Measurements from ENCODE around the gene LIPE.

The LIPE gene

GRCh38 chr19:42442833-42443232, 15.6 kb upstream of the LIPE start, which contains the start of gene CXCL17:
Gene CXCL17 (minus strand): TSS chr19:42442946. CDS start chr19:42442832, 114 bp downstream.
- no peak for DNase-seq

GRCh38 chr19:42441049-42441445, 13.9 kb upstream of the LIPE start:
- no peak for DNase-seq

DNA sequence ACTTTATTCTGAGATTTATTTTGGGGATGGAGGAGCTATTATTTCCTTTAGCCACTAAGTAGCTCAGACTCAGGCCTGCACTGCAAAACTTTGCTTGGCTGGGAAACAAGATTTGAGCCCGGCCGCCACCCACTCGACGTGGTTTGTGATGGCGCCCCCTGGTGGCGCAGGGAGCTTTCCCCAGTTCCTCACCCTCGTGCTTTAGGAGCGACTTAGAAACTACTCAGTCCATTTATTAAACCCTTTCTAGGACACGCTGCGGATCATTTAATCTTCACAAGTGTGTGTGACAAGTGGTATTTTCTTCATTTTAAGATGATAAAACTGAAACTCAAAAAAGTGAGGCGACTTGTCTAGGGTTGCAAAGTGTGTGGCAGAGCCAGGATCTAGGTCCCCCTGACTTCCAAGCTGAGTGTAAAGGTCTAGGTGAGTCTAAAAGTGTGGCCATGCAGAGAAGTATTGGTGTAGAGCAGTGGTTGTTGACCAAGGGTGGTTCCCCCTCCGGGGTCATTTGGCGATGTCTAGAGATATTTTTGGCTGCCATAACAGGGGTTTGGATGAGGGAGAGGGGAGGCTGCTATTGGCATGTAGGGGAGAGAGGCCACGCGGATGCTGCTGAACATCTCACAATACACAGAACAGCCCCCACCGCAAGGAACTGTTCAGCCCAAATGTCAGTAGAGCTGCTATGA, 13.3 kb upstream of the LIPE start:
- peak; percentile 53 for DNase-seq

GRCh38 chr19:42436006-42436405, 8.8 kb upstream of the LIPE start:
- no peak for DNase-seq

- DNase-seq = no peak
These were observed 8.1 kb upstream of the LIPE start for GRCh38 chr19:42435316-42435715.

GRCh38 chr19:42433503-42434260, 6.5 kb upstream of the LIPE start:
- peak; percentile 67 for DNase-seq

GRCh38 chr19:42431486-42431885, 4.3 kb upstream of the LIPE start:
- DNase-seq = no peak

DNA sequence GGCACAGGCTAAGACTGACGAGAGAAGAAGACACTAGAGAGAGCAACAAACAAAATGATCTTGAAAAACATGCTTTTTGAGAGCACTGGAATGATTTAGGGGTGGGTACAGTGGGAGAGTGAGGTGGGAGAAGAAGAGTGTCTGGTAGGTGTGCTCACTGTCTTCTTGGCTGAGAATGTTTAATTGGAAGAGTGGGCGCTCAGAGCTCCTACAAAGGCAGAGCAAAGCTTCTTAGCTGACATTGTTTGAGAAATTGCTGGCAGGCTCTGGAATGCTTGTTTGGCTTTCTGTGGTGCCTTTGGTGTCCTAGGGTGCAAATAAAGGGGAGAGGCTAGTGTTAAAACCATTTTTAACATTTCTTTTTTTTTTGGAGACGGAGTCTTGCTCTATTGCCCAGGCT, 1.5 kb upstream of the LIPE start:
- DNase-seq = no peak

GRCh38 chr19:42426643-42427042, 545 bp downstream of the LIPE start:
- DNase-seq = no peak

DNA sequence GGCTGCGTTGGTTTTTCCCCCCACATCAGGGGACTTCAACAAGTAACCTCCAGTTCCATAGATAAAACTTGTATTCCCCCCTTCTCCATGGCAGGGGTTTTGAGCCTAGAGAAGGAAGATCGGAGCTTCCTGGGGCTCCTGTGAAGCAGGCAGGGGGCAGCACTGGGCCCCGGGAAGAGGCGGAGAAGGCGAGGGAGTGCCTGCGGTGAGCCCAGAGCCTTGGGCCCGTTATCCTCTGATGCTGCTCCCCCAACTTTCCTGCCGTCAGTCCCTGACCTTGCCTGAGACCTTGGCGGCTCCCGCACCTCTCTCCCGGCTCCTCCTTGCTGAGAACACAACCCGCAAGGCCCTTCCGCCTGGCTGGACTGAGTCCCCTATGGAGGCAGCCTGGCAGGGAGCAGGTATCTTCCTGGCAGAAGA, 2.5 kb downstream of the LIPE start:
- no peak for DNase-seq

DNA sequence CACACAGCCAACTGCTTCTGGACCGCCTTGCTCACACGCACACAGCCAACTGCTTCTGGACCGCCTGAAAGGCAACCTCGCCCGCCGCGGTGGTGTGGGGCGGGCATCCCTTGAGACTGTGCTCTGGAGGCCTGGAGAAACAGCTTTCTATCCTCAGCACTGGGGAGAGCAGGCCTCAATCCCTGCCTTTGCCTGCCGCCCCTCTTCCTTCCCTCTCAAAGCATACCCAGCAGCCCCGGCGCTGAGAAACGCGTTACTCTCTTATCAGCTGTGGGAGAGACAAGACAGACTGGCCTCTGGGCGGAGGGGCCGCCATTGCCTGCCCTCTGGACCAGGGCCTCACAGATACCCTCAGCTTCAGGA, 2.9 kb downstream of the LIPE start:
- DNase-seq = no peak

DNA sequence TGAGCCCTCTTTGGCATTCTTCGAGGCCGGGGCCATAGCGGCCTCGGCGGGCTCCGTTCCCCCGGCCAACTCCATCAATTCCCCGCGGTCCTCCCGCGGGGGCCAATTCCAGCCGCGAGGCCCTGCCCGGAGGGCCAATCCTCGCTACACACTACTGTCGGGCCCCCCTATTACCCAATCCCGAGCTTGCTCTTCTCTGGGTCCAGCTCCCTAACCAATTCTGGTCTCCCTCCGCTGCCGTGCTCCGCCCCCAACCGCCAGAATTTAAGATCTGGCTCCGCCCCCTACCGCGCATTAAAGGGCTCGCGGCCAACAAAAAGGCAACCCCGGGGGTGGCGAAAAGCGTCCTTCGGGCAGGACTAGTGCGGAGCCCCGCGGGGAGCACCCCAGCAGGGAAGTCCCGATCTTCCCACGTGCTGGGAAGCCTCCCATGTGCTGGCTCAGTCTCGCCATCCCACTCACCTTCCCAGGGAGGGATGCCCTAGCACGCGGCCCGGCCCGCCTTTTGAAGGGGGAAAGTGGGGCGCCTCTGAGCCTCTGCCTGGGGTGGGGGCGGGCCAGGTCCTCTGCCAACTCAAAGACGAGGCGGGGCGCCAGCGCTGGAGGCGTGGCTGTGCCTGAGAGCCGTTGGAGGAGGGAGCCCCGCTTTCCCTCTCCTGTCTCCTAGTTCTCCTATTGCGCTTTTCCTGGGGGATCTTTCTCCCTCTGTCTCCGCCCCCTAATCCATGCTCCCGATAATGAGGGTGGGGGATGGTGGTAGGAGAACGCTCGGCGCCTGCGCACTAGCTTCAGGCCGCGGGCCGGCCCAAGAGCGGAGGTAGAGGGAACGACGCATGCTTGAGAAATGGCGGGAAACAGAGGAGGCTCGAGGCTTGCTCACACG, 3.5 kb downstream of the LIPE start:
- DNase-seq = peak; percentile 91

- no peak for DNase-seq
These were observed 4.2 kb downstream of the LIPE start for GRCh38 chr19:42422901-42423461.

- DNase-seq = no peak
These were observed 4.9 kb downstream of the LIPE start for GRCh38 chr19:42422092-42422900.

- DNase-seq = no peak
These were observed 5.6 kb downstream of the LIPE start for GRCh38 chr19:42421591-42422031.

DNA sequence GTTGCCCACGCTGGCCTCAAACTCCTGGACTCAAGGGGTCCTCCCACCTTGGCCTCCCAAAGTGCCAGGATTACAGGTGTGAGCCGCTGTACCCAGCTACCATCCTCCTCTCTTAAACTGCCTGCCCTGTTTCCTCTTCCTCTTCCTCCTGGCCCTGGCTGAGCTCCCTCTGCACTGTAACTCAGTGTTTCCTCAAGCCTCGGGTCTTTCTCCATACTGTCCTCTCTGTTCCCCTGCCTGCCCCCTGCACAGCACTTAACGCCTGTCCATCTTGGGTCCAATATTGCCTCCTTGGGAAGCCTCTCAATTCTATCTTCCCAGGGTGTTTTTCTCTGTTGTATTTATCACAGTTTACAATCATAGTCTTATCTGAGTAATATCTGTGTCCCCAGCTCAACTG, 6.1 kb downstream of the LIPE start:
- DNase-seq = no peak

GRCh38 chr19:42420055-42420544, 7.1 kb downstream of the LIPE start:
- DNase-seq = no peak

- DNase-seq = no peak
These were observed 7.9 kb downstream of the LIPE start for GRCh38 chr19:42419309-42419708.

GRCh38 chr19:42412661-42413076, 14.5 kb downstream of the LIPE start:
- DNase-seq = no peak

DNA sequence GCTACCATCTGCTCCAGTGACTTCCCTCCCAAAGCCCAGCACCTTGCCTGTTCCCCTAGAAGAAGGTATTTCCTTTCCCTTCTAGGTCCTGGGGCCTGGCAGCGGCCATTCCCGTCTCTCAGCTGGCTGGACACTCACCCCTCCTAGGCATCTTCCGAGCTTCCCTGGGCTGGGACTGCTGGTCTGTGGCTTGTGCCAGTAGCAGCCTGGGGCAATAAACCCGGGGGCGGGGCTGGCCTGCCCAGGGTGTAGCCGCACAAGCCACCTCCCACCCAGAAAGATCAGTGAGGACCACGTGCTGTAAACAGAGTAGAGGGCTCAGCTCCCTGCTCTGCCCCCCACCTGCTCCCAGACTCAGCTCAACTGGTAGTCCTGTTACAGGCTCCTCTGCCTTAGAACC, 15.0 kb downstream of the LIPE start:
- no peak for DNase-seq

DNA sequence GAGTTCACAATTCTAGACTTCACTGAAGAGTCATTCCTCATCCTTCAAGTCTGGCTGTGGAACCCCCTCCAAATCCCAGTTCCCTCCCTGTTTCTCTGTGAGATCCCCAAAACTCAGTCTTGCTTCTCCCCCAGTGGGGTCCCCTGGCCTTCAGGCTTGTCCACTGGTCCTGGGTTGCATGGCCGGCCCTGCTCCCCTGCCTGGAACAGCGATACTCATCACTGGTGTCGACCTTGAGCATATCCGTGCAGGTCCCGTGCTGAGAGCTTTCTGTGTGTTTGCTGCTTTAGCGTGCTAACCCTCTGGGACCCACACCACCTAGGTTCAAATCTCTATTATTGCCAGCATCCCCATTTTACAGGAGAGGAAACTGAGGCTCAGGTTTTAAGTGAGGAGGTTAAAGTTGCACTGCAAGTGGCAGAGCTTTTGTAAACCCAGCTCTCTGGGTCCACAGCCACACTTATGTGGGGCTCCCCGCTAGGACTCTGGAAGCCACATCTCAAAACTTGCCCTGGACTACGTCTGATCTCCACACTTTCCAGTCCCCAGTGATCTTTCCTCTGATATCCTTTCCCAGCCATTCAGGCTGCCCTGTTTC, 15.5 kb downstream of the LIPE start:
- no peak for DNase-seq

- DNase-seq = no peak
These were observed 16.8 kb downstream of the LIPE start for GRCh38 chr19:42410371-42410770.
